Epithelial cell of proximal tubule (primary cell): Measurements from ENCODE around the gene FKBP11. TPM values are rescaled to one million over a fixed set of nuclear protein-coding genes. Genes with fewer than 3 reads are reported as not detected.

ENCODE experiments used
- DNase-seq: peaks from one replicate; pipeline ENCODE4 v3.0.0-alpha.2; 2011; ENCODE audit warnings: low read depth
- H3K4me3 ChIP-seq: 2 replicates; pipeline ENCODE4 v1.5.1; 2011; ENCODE audit warnings: low read depth, mild to moderate bottlenecking, low read length
- CTCF ChIP-seq: conservative IDR thresholded peaks from 2 replicates; pipeline ENCODE4 v1.5.1; 2012; ENCODE audit warnings: low read depth, mild to moderate bottlenecking, low read length
- total RNA-seq: library from RNA; depleted of rRNA; stranded (reverse); fragments of >200 nt; gene quantifications from 2 replicates; pipeline ENCODE4 v1.2.3, GENCODE V29; 2015

FKBP11 gene
- total RNA-seq = 21.0 and 21.8 TPM in 2 replicates

GRCh38 chr12:48925304-48926011, at the start of gene FKBP11:
TSS of gene FKBP11 (minus strand) at chr12:48925492. CDS start at chr12:48925428, 64 bp downstream.
- TF ChIP-seq CTCF = no peak
- no peak for DNase-seq
- peak within 1 kb of the TSS; percentile 92 for H3K4me3 ChIP-seq

- peak; percentile 51 for TF ChIP-seq CTCF
- no peak overlapping the region for H3K4me3 ChIP-seq
- DNase-seq = no peak
Observed at GRCh38 chr12:48973941-48974673, 48.8 kb upstream of the FKBP11 start.

GRCh38 chr12:48973531-48973930, 48.2 kb upstream of the FKBP11 start:
- no peak for DNase-seq
- H3K4me3 ChIP-seq = no peak overlapping the region
- no peak for TF ChIP-seq CTCF

GRCh38 chr12:48972952-48973483, 47.7 kb upstream of the FKBP11 start:
- no peak for TF ChIP-seq CTCF
- no peak for DNase-seq
- H3K4me3 ChIP-seq = no peak overlapping the region

- no peak for DNase-seq
- H3K4me3 ChIP-seq = no peak overlapping the region
- TF ChIP-seq CTCF = no peak
Observed at GRCh38 chr12:48972213-48972951, 47.1 kb upstream of the FKBP11 start.

GRCh38 chr12:48970702-48971334, 45.5 kb upstream of the FKBP11 start:
- no peak overlapping the region for H3K4me3 ChIP-seq
- TF ChIP-seq CTCF = no peak
- DNase-seq = no peak
